NCI-H526 (cell line): ENCODE results near the gene ASAP2.

Source experiments
- DNase-seq, 2 experiments: peaks; one replicate each; lab custom pipeline; 2025; lab: John Stamatoyannopoulos, UW

The ASAP2 gene

DNA sequence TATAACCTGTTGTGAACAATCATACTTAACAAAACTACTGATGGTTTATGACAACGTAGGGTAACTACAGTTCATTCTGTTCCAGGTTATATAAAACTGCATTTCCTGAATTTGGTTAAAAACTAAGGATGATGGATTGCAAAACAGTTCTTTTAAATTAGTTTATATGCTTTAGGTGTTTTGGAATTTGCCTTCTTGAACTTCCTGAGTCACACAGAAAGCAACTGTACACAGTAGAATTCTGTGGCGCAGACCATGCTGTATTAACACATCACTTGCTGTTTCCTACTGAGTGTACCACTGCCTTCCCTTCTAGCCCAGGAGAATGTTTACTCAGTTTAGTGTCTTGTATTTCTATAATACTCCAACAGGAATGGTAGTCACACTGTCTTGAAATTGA lies 197.3 kb downstream of the ASAP2 start:
- DNase-seq, result no peak

DNA sequence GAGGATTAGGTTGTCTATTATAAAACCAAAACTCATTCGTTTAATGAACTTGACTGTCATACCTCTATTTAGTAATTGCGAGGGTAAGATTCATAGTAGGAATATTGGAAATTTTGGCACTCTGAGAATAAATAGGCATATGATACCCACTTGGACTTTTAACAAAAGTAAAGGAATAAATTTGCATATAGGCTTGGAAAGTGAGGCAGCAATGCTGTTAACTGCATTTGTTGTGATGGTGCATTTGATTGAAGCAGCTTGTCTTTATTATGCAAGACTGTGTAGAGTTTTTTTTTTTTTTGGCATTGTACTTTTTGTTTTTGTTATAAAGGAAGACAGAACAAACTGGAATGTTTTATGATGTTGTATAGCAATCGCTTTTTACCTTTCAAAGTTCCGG lies 197.8 kb downstream of the ASAP2 start:
- no peak for DNase-seq

DNA sequence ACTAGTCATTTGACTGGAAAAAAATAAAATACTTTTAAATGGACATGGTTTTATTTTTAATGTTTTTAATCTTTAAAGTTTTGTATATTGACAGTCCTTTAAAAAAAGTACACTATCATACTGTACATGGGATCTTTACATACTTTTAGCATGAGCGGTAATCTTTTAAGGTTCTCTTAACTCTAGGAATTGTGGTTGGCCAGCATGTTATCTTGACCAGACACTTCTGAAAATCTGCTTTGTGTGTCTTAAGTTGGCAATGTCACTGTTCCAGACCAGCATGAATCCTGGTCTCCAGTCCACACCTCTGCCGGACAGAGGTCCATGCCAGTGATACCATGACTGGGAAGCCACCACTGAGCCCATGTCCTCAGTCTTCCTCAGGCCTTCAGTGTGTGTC lies 199.0 kb downstream of the ASAP2 start:
- DNase-seq, result no peak

DNA sequence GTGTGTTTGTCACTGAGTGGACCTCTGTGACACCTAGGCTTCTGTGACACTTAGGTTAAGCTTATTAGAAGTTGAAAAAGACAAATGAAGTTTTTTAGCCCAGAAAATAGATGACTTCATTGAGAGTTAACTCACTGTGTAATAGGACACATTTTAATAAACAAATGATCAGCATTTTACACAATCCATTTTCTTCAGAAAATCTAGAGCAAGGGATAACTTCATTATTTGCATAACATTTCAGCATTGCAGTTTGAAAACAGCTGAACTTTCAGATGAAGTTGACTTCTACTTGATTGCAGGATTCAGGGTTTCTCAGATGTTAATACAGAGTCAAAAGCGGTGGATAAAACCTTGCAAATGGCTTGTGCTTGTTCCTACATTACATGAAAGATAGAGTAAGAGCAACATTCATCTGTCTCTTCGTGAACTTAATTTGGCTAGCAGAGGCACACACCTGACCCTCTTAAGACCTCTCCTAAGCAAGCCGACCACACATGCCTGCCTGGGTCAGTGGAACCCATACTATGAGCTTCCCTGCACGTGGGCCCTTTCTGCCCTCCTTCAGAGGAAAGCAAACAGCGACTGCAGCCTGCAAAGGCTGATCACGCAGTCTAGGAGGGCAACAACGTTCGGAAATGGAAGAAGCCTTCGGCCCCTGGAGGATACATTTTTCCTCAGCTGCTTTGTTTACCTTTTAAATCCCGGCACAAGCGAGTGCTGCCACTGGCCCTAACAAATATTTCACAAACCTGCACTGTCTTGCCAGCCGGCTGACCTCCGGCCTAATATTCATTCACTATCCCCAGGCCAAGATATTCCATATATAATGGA lies 200.1 kb downstream of the ASAP2 start:
- no peak for DNase-seq

DNA sequence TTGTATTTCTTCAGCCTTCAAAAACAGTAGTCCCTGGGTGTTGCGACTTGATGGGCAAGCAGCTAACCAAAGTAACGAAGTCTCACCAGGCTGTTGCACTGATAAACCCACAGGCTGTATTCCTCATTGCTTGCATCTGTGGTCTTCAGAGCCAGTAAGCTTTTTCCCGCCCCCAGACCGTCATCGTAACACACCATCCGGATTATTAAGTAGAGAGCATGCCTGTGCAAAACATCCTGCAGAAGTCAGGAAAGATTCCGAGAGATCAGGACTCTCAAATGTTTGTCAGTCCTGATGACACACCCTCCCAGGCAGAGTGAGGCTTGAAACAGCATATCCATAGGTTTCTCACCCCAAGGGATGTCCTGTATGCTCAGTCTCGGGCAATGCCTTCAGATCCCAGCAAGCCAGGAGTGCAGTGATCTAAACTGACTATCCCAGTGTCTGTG lies 200.8 kb downstream of the ASAP2 start:
- DNase-seq, result no peak

DNA sequence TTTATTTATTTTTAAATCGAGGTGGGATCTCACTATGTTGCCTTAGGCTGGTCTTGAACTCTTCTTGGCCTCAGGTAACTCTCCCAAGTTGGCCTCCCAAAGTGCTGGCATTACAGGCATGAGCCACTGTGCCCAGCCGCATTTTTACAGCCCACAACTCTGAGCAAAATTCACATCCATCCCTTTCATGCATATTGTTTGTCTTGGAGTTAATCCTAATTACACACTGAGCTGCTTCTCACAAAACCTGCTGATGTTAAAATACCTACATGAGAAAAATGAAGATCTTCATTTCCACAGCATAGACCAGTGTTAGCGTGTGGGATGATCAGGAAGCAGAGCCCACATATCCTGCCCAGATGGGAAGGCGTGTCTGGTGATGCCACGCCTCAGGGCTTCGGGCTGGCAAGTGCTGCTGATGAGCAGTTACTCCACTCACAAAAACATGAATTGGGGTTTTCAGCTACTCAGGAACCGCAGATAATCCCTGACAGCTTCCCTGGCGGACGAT lies 202.1 kb downstream of the ASAP2 start:
- no peak for DNase-seq

DNA sequence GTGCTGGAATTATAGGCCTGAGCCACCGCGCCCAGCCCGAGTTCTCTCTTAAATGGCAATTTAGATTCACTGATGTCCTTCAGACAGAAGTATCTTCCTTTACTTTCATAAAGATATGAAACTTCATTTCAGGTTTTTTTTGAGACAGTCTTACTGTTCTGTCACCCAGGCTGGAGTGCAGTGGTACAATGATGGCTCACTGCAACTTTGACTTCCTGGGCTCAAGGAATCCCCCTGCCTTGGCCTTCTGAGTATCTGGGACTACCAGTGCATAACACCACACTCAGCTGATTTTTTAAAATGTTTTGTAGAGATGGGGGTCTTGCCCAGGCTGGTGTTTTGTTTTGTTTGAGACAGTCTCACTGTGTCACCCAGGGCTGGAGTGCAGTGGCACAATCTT lies 203.5 kb downstream of the ASAP2 start:
- DNase-seq, result no peak

DNA sequence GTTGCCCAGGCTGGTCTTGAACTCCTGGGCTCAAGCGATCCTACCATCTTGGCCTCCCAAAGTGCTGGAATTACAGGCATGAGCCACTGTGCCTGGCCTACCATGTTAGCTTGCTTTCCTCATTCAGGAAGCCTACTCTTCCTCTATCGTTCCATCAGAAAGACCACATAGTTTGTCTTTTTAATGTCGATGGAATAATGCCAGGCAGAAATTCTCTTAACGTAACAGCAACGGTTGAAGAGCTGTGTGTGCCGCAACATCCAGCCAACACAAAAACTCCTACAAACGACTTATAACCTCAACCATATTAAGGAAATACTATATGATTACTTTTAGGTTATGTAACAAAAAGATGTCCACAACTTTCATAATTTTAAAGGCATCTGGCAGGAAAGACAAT lies 206.2 kb downstream of the ASAP2 start:
- no peak for DNase-seq

DNA sequence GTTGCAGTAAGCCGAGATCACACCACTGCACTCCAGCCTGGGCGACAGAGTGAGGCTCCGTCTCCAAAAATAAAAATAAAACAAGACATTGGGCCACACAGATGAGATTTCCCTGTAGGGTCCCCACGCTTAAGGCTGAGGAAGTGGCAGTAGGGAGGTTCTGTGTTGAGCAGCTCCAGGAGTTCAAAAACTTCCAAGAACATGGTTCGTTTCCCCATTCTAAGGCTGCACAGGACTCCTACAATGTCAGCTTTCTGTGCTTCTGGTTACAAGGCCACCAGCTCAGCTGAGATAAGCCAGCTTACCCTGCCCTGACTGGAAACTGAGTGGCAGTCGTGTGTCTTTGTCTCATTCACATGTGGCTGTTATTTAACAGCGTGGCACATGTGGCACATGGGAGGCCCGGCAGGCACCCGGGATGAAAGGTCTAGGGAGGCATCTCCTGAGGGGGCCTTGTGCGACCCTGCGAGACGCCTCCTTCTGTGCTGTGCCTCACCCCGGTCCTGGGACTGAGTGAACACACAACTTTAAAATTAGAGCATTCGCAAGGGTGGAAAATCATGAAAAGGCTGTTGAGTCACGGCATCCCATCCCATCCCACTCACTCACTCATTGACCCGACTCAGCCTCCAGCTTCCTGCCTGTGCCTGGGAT lies 209.0 kb downstream of the ASAP2 start:
- DNase-seq, result no peak

DNA sequence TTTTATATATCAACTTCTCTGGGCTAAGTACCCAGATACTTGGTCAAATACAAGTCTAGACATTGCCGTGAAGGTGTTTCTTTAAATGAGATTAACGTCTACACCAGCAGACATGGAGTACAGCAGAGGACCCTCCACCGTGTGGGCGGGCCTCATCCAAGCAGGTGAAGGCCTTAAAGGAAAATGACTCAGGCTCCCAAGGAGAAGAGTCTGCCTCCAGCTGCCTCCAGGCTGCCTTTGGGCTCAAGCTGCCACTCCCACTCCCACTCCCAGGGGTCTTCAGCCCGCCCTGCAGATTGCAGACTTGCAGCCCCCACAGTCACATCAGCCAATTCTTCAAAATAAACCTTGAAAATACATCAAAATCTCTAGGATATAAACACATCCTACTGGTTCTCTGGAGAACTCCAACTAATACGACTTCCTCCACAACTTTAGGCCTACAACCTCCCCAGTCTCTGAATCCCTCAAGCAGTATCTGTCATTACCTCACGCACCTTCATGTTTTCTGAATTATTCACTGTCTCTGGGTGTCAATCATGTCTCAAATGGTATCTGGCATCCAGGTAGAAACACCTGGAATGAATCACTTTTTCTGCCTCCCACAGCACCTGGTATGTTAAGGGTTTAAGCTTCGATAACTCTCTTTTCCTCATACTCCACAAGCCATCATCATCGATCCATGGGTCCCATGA lies 209.8 kb downstream of the ASAP2 start:
- no peak for DNase-seq

DNA sequence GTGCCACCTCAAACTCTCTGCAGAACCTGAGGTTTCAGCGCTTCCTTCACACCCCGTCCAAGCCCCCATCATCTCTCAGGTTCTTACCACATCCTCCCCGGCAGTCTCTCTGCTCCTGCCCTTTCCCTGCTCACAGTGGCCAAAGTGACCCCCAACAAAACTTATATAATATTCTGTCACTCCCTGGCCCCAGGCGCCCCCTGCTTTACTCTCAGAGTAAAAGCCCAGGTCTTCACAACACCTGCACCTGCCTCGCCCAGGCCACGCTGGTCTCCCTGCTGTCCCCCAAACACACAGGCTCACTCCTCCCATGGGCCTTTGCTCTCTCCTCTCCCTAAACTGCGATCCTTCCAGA lies 210.3 kb downstream of the ASAP2 start:
- no peak for DNase-seq

DNA sequence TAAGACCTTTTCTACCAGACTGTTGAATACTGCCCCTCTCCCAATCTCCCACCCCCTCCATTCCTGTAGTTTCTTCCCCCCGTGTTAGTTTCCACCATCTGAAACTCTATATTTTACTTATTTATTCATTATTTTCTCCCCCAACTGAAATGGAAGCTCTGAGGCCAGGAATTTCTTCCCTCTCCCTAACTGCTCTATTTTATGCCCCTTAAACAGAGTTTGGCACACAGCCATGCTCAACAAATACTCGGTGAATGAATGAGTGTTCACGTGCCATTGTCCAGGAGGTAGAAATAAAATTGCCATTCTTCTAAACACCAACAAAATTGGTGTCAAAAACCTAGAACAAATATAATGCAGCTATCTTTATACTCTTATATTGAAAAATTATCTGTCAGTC lies 211.1 kb downstream of the ASAP2 start:
- no peak for DNase-seq

DNA sequence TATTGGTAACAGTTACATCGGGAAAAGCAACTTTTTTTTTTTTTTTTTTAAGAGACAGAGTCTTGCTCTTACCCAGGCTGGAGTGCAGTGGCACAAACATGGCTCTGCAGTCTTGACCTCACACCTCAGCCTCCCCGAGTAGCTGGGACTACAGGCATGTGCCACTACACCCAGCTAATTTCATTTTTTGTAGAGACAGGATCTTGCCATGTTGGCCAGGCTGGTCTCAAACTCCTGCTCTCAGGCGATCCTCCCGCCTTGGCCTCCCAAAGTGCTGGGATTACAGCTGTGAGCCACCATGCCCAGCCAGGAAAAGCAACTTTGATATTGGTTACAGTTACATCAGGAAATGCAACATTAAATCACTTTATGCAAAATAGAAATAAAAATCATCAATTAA lies 212.1 kb downstream of the ASAP2 start:
- no peak for DNase-seq

DNA sequence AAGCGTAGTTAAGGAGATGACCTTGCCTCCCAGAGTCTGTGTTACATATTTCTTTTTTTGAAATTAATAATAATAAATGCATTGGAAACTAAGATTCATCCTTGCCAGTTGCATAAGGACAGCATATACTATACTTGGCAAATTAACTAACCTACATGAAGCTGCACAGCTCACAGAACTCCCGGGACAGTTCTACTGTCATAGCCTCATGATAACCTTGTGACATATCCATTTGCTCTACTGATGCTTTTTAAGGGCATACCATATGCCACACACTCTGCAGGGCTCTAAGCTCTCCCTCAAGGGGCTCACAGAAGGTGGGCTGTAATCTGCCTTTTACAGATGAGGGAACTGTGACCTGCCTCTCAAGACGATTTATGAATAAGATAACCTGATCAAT lies 212.9 kb downstream of the ASAP2 start:
- DNase-seq, result no peak

DNA sequence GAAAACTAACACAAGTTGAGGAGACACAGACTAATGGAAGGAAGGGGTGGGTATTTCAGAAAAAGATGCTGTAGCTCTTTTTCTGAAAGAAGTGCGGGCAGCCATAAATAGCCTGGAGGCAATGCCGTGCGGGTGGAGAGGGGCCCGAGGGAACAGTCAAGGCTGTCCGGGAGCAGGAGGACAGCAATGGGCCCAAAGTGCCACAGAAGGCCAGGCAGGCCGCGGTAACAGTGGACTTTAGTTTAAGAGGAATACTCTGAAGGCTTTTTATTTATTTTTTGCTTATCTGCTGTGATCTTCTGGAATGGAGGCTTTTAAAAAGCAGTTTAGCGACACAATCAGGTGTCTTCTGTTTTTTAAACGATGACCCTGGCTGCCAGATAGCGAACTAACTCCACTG lies 213.9 kb downstream of the ASAP2 start:
- no peak for DNase-seq

DNA sequence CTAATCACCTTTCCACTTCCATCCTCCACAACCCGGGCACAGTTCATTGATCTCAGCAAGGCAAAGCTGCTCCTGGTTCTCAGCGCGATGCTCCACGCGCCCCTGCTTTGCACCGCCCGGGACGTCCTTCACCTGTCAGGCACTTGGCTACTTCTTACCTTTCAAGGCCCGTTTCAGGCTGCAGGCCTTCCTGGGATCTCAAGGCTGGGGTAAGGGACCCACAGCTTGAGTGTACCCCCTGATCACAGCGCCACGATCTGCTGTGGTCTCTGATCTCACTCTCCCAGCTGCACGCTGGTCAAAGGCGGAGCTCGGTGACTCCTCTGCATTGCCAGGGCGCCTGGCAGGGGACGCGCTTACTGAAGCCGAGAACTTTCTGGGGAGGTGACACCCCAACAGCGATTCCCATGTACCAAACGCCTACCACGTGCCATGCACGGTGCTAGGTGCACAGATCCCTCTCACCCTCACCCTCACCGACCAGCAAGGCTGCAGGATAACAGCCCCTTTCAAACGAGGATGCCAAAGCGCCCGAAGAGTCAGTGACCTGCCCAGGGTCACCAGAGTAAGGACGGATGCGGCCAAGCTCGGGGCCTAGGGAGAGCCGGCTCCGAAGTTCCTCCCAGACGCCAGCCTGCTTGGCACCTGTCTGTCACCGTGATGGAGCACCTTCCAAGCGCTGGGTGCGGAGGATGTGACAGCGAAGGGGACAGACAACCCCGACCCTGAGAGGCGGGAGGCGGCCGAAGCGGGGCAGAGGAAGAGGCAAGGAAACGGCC lies 215.9 kb downstream of the ASAP2 start:
- DNase-seq, result peak; percentile 37 to 69

DNA sequence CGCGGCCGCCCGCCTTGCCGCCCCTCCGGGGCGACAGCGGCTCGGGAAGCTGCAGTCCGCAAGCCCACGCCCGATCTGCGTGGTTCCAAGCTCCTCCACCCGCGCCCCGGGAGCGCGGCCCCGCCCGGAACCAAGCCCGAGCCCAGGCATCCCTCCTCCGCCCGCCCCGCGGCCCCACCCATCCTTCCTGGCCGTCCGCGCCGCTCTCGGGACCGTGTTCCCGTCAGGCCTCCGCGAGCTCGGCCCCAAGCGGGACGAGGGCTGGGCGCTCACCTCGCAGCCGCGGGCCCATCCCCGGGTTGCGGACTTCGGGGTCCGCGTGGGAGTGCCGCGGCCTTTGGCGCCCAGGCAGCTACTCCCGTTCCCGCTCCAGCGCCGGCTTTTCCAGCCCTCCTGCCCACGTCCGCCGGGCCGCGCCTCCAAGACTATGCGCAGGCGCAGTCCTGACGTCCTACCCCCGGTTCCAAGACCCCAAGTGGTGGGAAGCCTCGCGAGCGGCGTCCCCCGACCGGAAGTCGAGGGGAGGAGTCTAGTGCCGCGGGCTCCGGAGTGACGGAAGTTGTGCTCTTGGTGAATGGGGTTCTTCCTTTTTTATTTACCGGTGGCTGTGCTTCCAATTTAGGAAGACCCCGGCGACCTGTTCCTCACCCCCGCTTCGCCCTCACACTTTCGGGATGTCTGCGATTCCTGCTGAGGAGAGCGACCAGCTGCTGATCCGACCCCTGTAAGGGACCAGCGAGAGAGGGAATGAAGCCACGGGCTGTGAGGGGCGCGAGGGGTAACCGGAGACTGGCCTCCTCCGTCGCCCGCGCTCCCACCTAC lies 216.7 kb downstream of the ASAP2 start, which contains the start of the genes CPSF3 and ITGB1BP1:
CPSF3 (plus strand) TSS at position 555 of the 822 bp plus-strand sequence; CDS start at position 675, 120 bp downstream.
ITGB1BP1 (minus strand) TSS at position 429 of the 822 bp plus-strand sequence. CDS start 4,831 bp downstream, outside the sequence.
- peak; percentile 96 to 99 for DNase-seq

DNA sequence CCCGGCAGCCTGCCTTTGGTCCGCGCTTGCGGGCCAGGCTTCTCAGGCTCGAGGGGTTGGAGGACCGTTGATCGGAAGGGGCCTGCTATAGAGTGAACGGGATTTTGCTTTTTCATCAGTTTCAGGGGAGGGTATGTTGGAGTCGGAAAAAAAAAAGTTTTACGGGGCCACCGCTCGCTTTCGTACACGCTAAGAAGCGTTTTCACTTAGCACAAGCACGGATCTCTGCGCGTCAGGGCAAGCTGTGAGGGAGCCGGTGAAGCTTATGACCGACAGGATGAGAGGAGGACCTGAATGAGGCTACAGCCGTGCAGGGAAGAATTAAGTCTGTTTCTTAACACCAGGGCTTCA lies 217.3 kb downstream of the ASAP2 start:
- no peak for DNase-seq

DNA sequence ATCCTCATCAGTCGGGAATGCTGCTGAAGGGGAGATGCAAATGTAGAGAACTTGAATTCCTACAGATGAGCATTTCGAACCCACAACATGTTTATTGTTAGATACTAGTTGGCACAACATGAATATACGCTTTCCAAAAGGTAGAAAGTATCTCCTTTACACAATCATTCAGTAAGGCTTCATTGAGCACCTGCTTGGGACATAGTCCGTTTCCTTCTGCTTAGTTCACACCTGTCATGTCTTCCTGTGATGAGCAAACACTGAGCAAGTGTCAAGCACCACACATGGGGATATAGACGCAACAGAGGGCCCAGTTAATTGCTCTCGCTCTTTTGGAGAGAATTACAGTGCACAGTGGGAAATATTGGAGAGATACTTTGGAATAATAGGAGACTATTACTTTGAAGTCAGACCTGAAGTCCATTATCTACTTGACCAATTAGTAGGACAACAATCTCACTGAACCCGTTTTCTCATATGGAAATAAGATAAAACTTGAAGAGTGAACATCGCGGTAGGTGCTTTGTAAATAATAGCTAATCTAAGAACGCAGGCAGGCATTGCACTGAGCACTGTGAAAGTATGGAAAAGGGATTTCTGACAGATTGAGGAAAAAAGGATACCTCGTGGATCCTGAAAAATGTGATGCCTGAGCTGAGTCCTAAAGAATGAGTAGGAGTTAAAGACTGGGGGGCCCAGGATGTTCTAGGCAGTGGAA lies 218.0 kb downstream of the ASAP2 start:
- peak in 1 of 2 experiments; percentile 28 for DNase-seq

DNA sequence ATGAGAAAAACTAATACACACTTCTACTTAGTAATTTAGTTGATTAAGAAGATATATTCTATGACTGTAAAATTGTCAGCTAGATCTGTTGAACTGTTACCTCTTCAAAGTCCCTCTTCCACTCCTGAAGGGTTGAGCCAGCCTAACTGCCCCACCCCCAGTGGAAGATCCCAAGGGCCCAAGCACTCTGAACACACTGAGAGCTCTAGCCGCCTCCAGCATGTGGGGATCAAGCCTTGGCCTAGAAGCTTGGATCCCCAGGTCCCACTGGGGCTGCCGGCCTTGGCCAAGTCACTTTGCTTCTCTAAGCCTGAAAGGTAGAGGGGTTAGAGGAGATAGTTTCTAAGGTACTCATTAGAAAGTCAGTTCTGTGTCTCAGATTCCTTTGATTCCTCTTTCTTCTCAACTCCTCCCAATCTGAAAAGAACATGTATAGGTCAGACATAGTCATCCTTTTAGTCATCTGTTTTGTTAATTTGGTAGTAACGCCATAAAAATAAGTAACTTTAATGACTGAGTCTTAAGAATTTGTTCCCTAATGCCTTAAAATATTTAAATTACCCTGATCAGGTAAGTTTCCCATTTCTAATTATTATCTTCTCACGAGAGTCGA lies 222.5 kb downstream of the ASAP2 start:
- DNase-seq, result no peak
